Transverse colon (tissue), 4 donors: ENCODE data around the gene SCMH1. TPM values are rescaled to one million over a fixed set of nuclear protein-coding genes. Genes with fewer than 3 reads are reported as not detected.

Source experiments
- DNase-seq: peaks from one replicate; pipeline ENCODE4 v3.0.0-alpha.2; 2019
- H3K27ac ChIP-seq, 4 donors: fragments of 200-600 bp; sonication (generic); 2 replicates each; pipeline ENCODE4 v1.5.1; 2016 to 2018; ENCODE audit warnings: inconsistent platforms in 4 of 4
- H3K27me3 ChIP-seq: fragments of 200-600 bp; sonication (generic); 2 replicates; pipeline ENCODE4 v1.5.1; 2017; ENCODE audit warnings: inconsistent platforms
- H3K36me3 ChIP-seq, 4 donors: fragments of 200-600 bp; sonication (generic); 2 replicates each; pipeline ENCODE4 v1.5.1; 2017 to 2019; ENCODE audit warnings: inconsistent platforms in 4 of 4
- H3K4me1 ChIP-seq, 4 donors: fragments of 200-600 bp; sonication (generic); 2 replicates each; pipeline ENCODE4 v1.5.1; 2017 to 2020; ENCODE audit warnings: inconsistent platforms in 4 of 4
- H3K4me3 ChIP-seq, 4 donors: fragments of 200-600 bp; sonication (generic); 1 replicate in 1 of 4; 2 replicates in 3 of 4; pipeline versions ENCODE4 v1.5.1 to v1.6.1; 2017 to 2019; ENCODE audit warnings: inconsistent platforms in 4 of 4
- H3K9me3 ChIP-seq, 2 donors: fragments of 200-600 bp; sonication (generic); 2 replicates each; pipeline ENCODE4 v1.5.1; 2017 to 2019; ENCODE audit warnings: inconsistent platforms in 2 of 2
- CTCF ChIP-seq, 5 experiments: fragments of 200-600 bp in 3 of 5; fragments of 450-650 bp in 2 of 5; sonication (generic) in 3 of 5; IDR thresholded peaks; 1 replicate in 2 of 5; 2 replicates in 3 of 5; pipeline ENCODE4 v1.5.1; 2016 to 2017; ENCODE audit warnings: antibody characterized with exemption in 5 of 5, inconsistent platforms in 3 of 5, mild to moderate bottlenecking in 2 of 5, moderate library complexity in 1 of 5
- EP300 ChIP-seq: sonication (generic); formaldehyde crosslinking; IDR thresholded peaks from one replicate; pipeline ENCODE4 v1.6.1; 2017; ENCODE audit warnings: antibody characterized with exemption, low read depth
- POLR2A ChIP-seq: fragments of 450-650 bp; IDR thresholded peaks from one replicate; pipeline ENCODE4 v1.6.1; 2016; ENCODE audit warnings: antibody characterized with exemption, mild to moderate bottlenecking, moderate library complexity
- POLR2AphosphoS5 ChIP-seq, 3 donors: sonication (generic); formaldehyde crosslinking; IDR thresholded peaks; one replicate each; pipeline ENCODE4 v1.6.1; 2016; ENCODE audit warnings: antibody characterized with exemption in 3 of 3
- WGBS, 2 donors: methylation state at CpG; one replicate each; pipeline ENCODE4 v1.1.5; 2018; ENCODE audit warnings: low coverage in 1 of 2; 5-methylcytosine and 5-hydroxymethylcytosine counted together
- in situ Hi-C, 4 donors: fragments of 200-750 bp; cut with MboI; loops; one replicate each; pipeline versions ENCODE4 v1.15.0 to v1.15.1; 2017; ENCODE audit warnings: low sequenced_read_pairs in 3 of 4, low pct_ligation_motif_present in 1 of 4, low pct_unique_long_range_greater_than_20kb in 1 of 4
- intact Hi-C: fragments of 100-400 bp; cut with DNase I; formaldehyde crosslinking; loops from one replicate; pipeline ENCODE4 v1.15.1; 2023; ENCODE audit warnings: low total_unique reads
- total RNA-seq, 4 donors: library from RNA; depleted of rRNA; stranded (reverse); fragments of >200 nt; gene quantifications; one replicate each; pipeline ENCODE4 v1.1.0, GENCODE V29; 2016

The SCMH1 gene
- total RNA-seq, 4 donors from 2014 or later: 24.5 to 66.8 (median 49.1) TPM

GRCh38 chr1:41153750-41154274 is 88.3 kb downstream of the SCMH1 start:
- H3K9me3 ChIP-seq: no peaks in the 10 kb centered on the region
- no peaks in the 10 kb centered on the region for H3K27me3 ChIP-seq
- TF ChIP-seq POLR2A (no peak), POLR2AphosphoS5 (IDR thresholded peaks at IDR 0.05) (no peak), EP300 (no peak), CTCF (IDR thresholded peaks at IDR 0.05) (no peak)
- H3K36me3 ChIP-seq: no peaks in the 10 kb centered on the region
- DNase-seq: peak; percentile 11
- H3K27ac ChIP-seq: peak overlapping the region; percentile 69 to 77 (median 74)
- no peak overlapping the region for H3K4me3 ChIP-seq
- in situ Hi-C loops (no loop called here), intact Hi-C loops (no loop called here)
- H3K4me1 ChIP-seq: peaks cover 9 to 40% (median 33%) of the 10 kb centered on the region in 4 donors

- no peak for DNase-seq
- H3K4me3 ChIP-seq: no peak overlapping the region
- H3K4me1 ChIP-seq: peaks cover 9 to 40% (median 32%) of the 10 kb centered on the region in 4 donors
- peak overlapping the region; percentile 69 to 77 (median 74) for H3K27ac ChIP-seq
- no peaks in the 10 kb centered on the region for H3K27me3 ChIP-seq
- intact Hi-C loops (no loop called here), in situ Hi-C loops (no loop called here)
- WGBS, 2 donors: 53 to 82% methylated on average over 1 of the region's 1 CpG
- H3K9me3 ChIP-seq: no peaks in the 10 kb centered on the region
- H3K36me3 ChIP-seq: no peaks in the 10 kb centered on the region
- TF ChIP-seq EP300 (no peak), POLR2AphosphoS5 (IDR thresholded peaks at IDR 0.05) (peak in 2 of 3 donors; percentile 72 to 76), POLR2A (no peak), CTCF (IDR thresholded peaks at IDR 0.05) (no peak)
These were observed 89.5 kb downstream of the SCMH1 start for GRCh38 chr1:41152622-41153044.

GRCh38 chr1:41151846-41152245 is 90.3 kb downstream of the SCMH1 start:
- Histone ChIP-seq H3K27ac (peak overlapping the region; percentile 69 to 77 (median 74)), H3K4me1 (peaks cover 9 to 40% (median 32%) of the 10 kb centered on the region in 4 donors), H3K36me3 (no peaks in the 10 kb centered on the region), H3K4me3 (no peak overlapping the region), H3K27me3 (no peaks in the 10 kb centered on the region), H3K9me3 (no peaks in the 10 kb centered on the region)
- no peak for DNase-seq
- in situ Hi-C loops (no loop called here), intact Hi-C loops (no loop called here)
- 82 to 94% methylated on average over 4 of the region's 4 CpGs for WGBS, 2 donors
- TF ChIP-seq EP300 (no peak), POLR2A (no peak), POLR2AphosphoS5 (IDR thresholded peaks at IDR 0.05) (no peak), CTCF (IDR thresholded peaks at IDR 0.05) (no peak)

GRCh38 chr1:41149570-41149969 is 92.5 kb downstream of the SCMH1 start:
- in situ Hi-C loops: no loop called here
- WGBS, 2 donors: 33 to 79% methylated on average over 2 of the region's 2 CpGs
- Histone ChIP-seq H3K36me3 (peaks cover 0 to 11% (median 0%) of the 10 kb centered on the region in 4 donors), H3K4me3 (no peak overlapping the region), H3K27ac (peak overlapping the region in 1 of 4 donors; percentile 22), H3K27me3 (no peaks in the 10 kb centered on the region), H3K9me3 (no peaks in the 10 kb centered on the region), H3K4me1 (peaks cover 9 to 38% (median 30%) of the 10 kb centered on the region in 4 donors)
- intact Hi-C loops: no loop called here
- no peak for DNase-seq
- TF ChIP-seq EP300 (no peak), CTCF (IDR thresholded peaks at IDR 0.05) (no peak), POLR2AphosphoS5 (IDR thresholded peaks at IDR 0.05) (no peak), POLR2A (no peak)
